GM23338 (cell line): ENCODE measurements around the gene KNG1.

ENCODE experiments used
- EZH2 ChIP-seq: fragments of 200-600 bp; sonication (generic); IDR thresholded peaks from one replicate; pipeline ENCODE4 v1.8.0; 2017; ENCODE audit warnings: antibody characterized with exemption, mild to moderate bottlenecking, low read depth; ENCODE audit not compliant: unreplicated experiment
- JUNB ChIP-seq: IDR thresholded peaks from one replicate; pipeline ENCODE4 v1.6.1; 2016; ENCODE audit warnings: antibody characterized with exemption; ENCODE audit not compliant: unreplicated experiment
- TF ChIP-seq, protein P1 (sequence below), 2 experiments: fragments of 200-600 bp in 1 of 2; sonication (generic) in 1 of 2; conservative IDR thresholded peaks; 2 replicates each; pipeline versions ENCODE4 v1.5.1 to v1.6.1; 2016 to 2017; ENCODE audit warnings: antibody characterized with exemption in 2 of 2, low read depth in 2 of 2, mild to moderate bottlenecking in 2 of 2, moderate library complexity in 1 of 2
- TF ChIP-seq, protein P2 (sequence below): IDR thresholded peaks from one replicate; pipeline ENCODE4 v1.6.1; 2018; ENCODE audit warnings: antibody characterized with exemption; ENCODE audit not compliant: unreplicated experiment

DNA sequence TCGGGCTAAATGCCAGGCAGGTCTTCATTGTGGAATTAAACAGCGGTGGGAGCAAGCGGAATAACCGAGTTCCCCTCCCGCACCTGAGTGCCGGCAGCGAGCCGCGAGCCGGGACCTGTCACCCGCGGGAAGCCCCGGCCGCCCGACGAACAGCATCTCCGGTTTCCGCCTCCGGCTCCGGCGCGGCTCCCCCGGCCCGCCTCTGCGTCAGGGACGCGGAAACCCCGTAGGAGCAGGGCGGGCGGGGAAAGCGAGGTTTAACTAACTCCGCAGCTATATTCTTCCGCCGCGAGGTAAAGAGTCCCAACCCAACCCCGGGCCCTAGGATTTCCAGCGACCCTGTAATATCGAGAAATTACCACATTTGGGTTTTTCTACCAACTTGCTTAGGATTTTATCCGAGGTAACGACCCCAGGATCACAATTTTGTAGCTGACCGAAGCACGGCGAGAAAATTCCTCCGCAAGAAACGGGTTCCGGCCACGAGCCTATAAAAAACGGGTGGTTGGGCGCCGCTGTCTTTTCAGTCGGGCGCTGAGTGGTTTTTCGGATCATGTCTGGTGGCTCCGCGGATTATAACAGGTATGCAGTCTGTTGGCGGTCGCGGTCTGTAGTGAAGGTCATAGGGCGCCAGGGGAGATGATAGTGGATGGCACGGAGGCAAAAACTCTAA is 66.0 kb downstream of the KNG1 start, which contains the start of gene EIF4A2:
- TF ChIP-seq EZH2, result no peak
- TF ChIP-seq, protein P1, sequence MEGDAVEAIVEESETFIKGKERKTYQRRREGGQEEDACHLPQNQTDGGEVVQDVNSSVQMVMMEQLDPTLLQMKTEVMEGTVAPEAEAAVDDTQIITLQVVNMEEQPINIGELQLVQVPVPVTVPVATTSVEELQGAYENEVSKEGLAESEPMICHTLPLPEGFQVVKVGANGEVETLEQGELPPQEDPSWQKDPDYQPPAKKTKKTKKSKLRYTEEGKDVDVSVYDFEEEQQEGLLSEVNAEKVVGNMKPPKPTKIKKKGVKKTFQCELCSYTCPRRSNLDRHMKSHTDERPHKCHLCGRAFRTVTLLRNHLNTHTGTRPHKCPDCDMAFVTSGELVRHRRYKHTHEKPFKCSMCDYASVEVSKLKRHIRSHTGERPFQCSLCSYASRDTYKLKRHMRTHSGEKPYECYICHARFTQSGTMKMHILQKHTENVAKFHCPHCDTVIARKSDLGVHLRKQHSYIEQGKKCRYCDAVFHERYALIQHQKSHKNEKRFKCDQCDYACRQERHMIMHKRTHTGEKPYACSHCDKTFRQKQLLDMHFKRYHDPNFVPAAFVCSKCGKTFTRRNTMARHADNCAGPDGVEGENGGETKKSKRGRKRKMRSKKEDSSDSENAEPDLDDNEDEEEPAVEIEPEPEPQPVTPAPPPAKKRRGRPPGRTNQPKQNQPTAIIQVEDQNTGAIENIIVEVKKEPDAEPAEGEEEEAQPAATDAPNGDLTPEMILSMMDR (conservative IDR thresholded peaks at IDR 0.05; ENCODE audit: low read depth in 2 of 2), result no peak
- TF ChIP-seq, protein P2, sequence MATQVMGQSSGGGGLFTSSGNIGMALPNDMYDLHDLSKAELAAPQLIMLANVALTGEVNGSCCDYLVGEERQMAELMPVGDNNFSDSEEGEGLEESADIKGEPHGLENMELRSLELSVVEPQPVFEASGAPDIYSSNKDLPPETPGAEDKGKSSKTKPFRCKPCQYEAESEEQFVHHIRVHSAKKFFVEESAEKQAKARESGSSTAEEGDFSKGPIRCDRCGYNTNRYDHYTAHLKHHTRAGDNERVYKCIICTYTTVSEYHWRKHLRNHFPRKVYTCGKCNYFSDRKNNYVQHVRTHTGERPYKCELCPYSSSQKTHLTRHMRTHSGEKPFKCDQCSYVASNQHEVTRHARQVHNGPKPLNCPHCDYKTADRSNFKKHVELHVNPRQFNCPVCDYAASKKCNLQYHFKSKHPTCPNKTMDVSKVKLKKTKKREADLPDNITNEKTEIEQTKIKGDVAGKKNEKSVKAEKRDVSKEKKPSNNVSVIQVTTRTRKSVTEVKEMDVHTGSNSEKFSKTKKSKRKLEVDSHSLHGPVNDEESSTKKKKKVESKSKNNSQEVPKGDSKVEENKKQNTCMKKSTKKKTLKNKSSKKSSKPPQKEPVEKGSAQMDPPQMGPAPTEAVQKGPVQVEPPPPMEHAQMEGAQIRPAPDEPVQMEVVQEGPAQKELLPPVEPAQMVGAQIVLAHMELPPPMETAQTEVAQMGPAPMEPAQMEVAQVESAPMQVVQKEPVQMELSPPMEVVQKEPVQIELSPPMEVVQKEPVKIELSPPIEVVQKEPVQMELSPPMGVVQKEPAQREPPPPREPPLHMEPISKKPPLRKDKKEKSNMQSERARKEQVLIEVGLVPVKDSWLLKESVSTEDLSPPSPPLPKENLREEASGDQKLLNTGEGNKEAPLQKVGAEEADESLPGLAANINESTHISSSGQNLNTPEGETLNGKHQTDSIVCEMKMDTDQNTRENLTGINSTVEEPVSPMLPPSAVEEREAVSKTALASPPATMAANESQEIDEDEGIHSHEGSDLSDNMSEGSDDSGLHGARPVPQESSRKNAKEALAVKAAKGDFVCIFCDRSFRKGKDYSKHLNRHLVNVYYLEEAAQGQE, result no peak
- TF ChIP-seq JUNB, result no peak
